HEK293T (cell line): ENCODE data around the gene FBXW5.

ENCODE experiments used
- ARNT ChIP-seq: fragments of 450-650 bp; IDR thresholded peaks from 2 replicates; pipeline ENCODE4 v1.6.1; 2017; ENCODE audit warnings: mild to moderate bottlenecking
- ELF4 ChIP-seq: fragments of 450-650 bp; IDR thresholded peaks from 2 replicates; pipeline ENCODE4 v1.6.1; 2017; ENCODE audit warnings: antibody characterized with exemption
- FOXK2 ChIP-seq: fragments of 450-650 bp; IDR thresholded peaks from 2 replicates; pipeline ENCODE4 v1.6.1; 2016; ENCODE audit warnings: mild to moderate bottlenecking
- FOXM1 ChIP-seq: fragments of 450-650 bp; IDR thresholded peaks from 2 replicates; pipeline ENCODE4 v1.6.1; 2017; ENCODE audit warnings: mild to moderate bottlenecking, borderline replicate concordance
- HDGF ChIP-seq: fragments of 450-650 bp; IDR thresholded peaks from 2 replicates; pipeline ENCODE4 v1.6.1; 2017; ENCODE audit warnings: antibody characterized with exemption, borderline replicate concordance
- L3MBTL2 ChIP-seq: fragments of 450-650 bp; conservative IDR thresholded peaks from 2 replicates; pipeline ENCODE4 v1.6.1; 2016; ENCODE audit warnings: mild to moderate bottlenecking
- LEF1 ChIP-seq: fragments of 450-650 bp; IDR thresholded peaks from 2 replicates; pipeline ENCODE4 v1.6.1; 2017; ENCODE audit warnings: mild to moderate bottlenecking, borderline replicate concordance
- NFRKB ChIP-seq: fragments of 450-650 bp; IDR thresholded peaks from 2 replicates; pipeline ENCODE4 v1.6.1; 2016; ENCODE audit warnings: mild to moderate bottlenecking, moderate library complexity
- SP1 ChIP-seq: fragments of 450-650 bp; IDR thresholded peaks from 2 replicates; pipeline ENCODE4 v1.6.1; 2017
- TARDBP ChIP-seq: fragments of 450-650 bp; IDR thresholded peaks from 2 replicates; pipeline ENCODE4 v1.6.1; 2016
- ZNF384 ChIP-seq: fragments of 450-650 bp; IDR thresholded peaks from 2 replicates; pipeline ENCODE4 v1.6.1; 2016

- TF ChIP-seq L3MBTL2 (no peak), ELF4 (no peak), ZNF384 (no peak), LEF1 (no peak), ARNT (no peak), HDGF (no peak), SP1 (no peak), FOXM1 (no peak), FOXK2 (no peak), NFRKB (no peak), TARDBP (no peak)
Measured at GRCh38 chr9:136955202-136955942, 10.8 kb upstream of the FBXW5 start.
